HepG2 (cell line): ENCODE measurements around the gene RPTOR. TPM values are rescaled to one million over a fixed set of nuclear protein-coding genes. Genes with fewer than 3 reads are reported as not detected.

Source experiments
- ATAC-seq: fragments of 200-7000 bp; cut with Tn5 transposase; 3 replicates; pipeline ENCODE4 v1.9.1; 2020; ENCODE audit warnings: mild to moderate bottlenecking, moderate library complexity
- BruUV-seq: library from RNA; stranded (reverse); fragments of 400-500 nt; replicated peaks from 2 replicates; lab custom pipeline; 2021; lab: Mats Ljungman, UMichigan
- CTCF ChIA-PET: fragments of 300-600 bp; formaldehyde crosslinking; extraction: SDS; loops from one replicate; lab custom pipeline; 2021; ENCODE audit warnings: low total read pairs, inconsistent platforms, low intra/inter-chr PET ratio; lab: Yijun Ruan, JAX
- POLR2A ChIA-PET: fragments of 350-600 bp; sonication (Branson Sonifier 250); formaldehyde crosslinking; loops from one replicate; lab custom pipeline; 2020; ENCODE audit warnings: antibody characterized with exemption, inconsistent platforms; lab: Yijun Ruan, JAX
- DNase-seq: peaks from one replicate; pipeline ENCODE4 v3.0.0-alpha.2; 2015; ENCODE audit warnings: low spot score
- FAIRE-seq: peaks from 3 replicates; lab custom pipeline; 2011; peaks lifted over from hg19 to GRCh38; lab: Jason Lieb, UNC
- H2AFZ ChIP-seq: one replicate; pipeline ENCODE4 v1.6.1; 2011; ENCODE audit warnings: low read length, inconsistent platforms
- H3K27ac ChIP-seq: fragments of 300-600 bp; 3 replicates; pipeline ENCODE4 v1.8.0; 2011; ENCODE audit warnings: mixed run types, mild to moderate bottlenecking, mixed read lengths, low read length, inconsistent platforms; ENCODE audit not compliant: insufficient read depth; ENCODE audit errors: extremely low read length
- H3K27me3 ChIP-seq, 2 experiments: fragments of 200-600 bp in 1 of 2; 2 replicates in 1 of 2; 3 replicates in 1 of 2; pipeline versions ENCODE4 v1.6.0 to v1.8.0; 2011; ENCODE audit warnings: low read length in 2 of 2, mild to moderate bottlenecking in 2 of 2, moderate library complexity in 2 of 2, inconsistent platforms in 1 of 2; ENCODE audit not compliant: insufficient read depth in 2 of 2, control insufficient read depth in 1 of 2
- H3K36me3 ChIP-seq, 2 experiments: fragments of 200-600 bp in 1 of 2; replicated peaks in 1 of 2; 2 replicates in 1 of 2; 3 replicates in 1 of 2; pipeline versions ENCODE4 v1.5.1 to v1.8.0; 2011; ENCODE audit warnings: low read length in 2 of 2, inconsistent platforms in 1 of 2; ENCODE audit not compliant: insufficient read depth in 2 of 2, control insufficient read depth in 1 of 2
- H3K4me1 ChIP-seq: 2 replicates; pipeline ENCODE4 v1.5.1; 2012; ENCODE audit warnings: low read length, inconsistent platforms; ENCODE audit not compliant: insufficient read depth
- H3K4me2 ChIP-seq: 2 replicates; pipeline ENCODE4 v1.6.0; 2011; ENCODE audit warnings: low read depth, low read length, inconsistent platforms
- H3K4me3 ChIP-seq, 3 experiments: fragments of 200-600 bp in 1 of 3; sonication (generic), shearing (Covaris generic) in 1 of 3; replicated peaks in 1 of 3; 2 replicates each; pipeline ENCODE4 v1.5.1; 2011 to 2016; ENCODE audit warnings: low read length in 3 of 3, inconsistent platforms in 2 of 3, low read depth in 2 of 3, mild to moderate bottlenecking in 2 of 3, control low read depth in 1 of 3, mixed read lengths in 1 of 3; ENCODE audit not compliant: insufficient read depth in 1 of 3
- H3K79me2 ChIP-seq: one replicate; pipeline ENCODE4 v1.6.1; 2011; ENCODE audit warnings: low read length, inconsistent platforms; ENCODE audit not compliant: insufficient read depth
- H3K9ac ChIP-seq: 2 replicates; pipeline ENCODE4 v1.6.0; 2011; ENCODE audit warnings: mild to moderate bottlenecking, low read depth, low read length, inconsistent platforms; ENCODE audit not compliant: insufficient read depth
- H3K9me3 ChIP-seq: 2 replicates; pipeline ENCODE4 v1.5.1; 2012; ENCODE audit warnings: mild to moderate bottlenecking, low read length
- H4K20me1 ChIP-seq: 2 replicates; pipeline ENCODE4 v1.6.0; 2011; ENCODE audit warnings: inconsistent platforms, mild to moderate bottlenecking, low read length, moderate library complexity; ENCODE audit not compliant: insufficient read depth
- ATAD3A ChIP-seq: sonication (generic); formaldehyde crosslinking; IDR thresholded peaks from 2 replicates; pipeline ENCODE4 v1.4.0; 2020; ENCODE audit warnings: missing genetic modification reagents
- HIC2 ChIP-seq: sonication (generic); formaldehyde crosslinking; IDR thresholded peaks from 2 replicates; pipeline ENCODE4 v1.9.0; 2022; ENCODE audit warnings: low read depth, missing genetic modification reagents
- KLF15 ChIP-seq: sonication (generic); formaldehyde crosslinking; IDR thresholded peaks from 2 replicates; pipeline ENCODE4 v1.8.1; 2023; ENCODE audit warnings: borderline replicate concordance, mild to moderate bottlenecking, inconsistent platforms, missing genetic modification reagents, mixed read lengths
- MATR3 ChIP-seq: sonication (generic); formaldehyde crosslinking; IDR thresholded peaks from 2 replicates; pipeline ENCODE4 v1.4.0; 2020; ENCODE audit warnings: missing genetic modification reagents
- MYC ChIP-seq: sonication (generic); formaldehyde crosslinking; IDR thresholded peaks from 2 replicates; pipeline ENCODE4 v1.9.0; 2021; ENCODE audit warnings: missing genetic modification reagents, borderline replicate concordance
- POLR2A ChIP-seq, 2 experiments: IDR thresholded peaks; 2 replicates each; pipeline ENCODE4 v1.6.1; 2011; ENCODE audit warnings: low read depth in 2 of 2, low read length in 2 of 2, mild to moderate bottlenecking in 1 of 2, moderate library complexity in 1 of 2; ENCODE audit not compliant: insufficient read depth in 1 of 2
- PRDM10 ChIP-seq: sonication (generic); formaldehyde crosslinking; IDR thresholded peaks from 2 replicates; pipeline ENCODE4 v1.4.0; 2020; ENCODE audit warnings: low read depth, missing genetic modification reagents
- SOX13 ChIP-seq, 3 experiments: fragments of 450-650 bp in 1 of 3; sonication (generic) in 1 of 3; formaldehyde crosslinking in 1 of 3; IDR thresholded peaks in 2 of 3; conservative IDR thresholded peaks in 1 of 3; 2 replicates each; pipeline versions ENCODE4 v1.5.0 to v1.6.1; 2016 to 2020; ENCODE audit warnings: antibody characterized with exemption in 1 of 3, mild to moderate bottlenecking in 1 of 3, missing compliant biosample characterization in 1 of 3, missing genetic modification reagents in 1 of 3, moderate library complexity in 1 of 3
- SOX5 ChIP-seq: IDR thresholded peaks from 2 replicates; pipeline ENCODE4 v1.6.1; 2016; ENCODE audit warnings: borderline replicate concordance
- SOX6 ChIP-seq, 2 experiments: fragments of 450-650 bp in 1 of 2; sonication (generic) in 1 of 2; formaldehyde crosslinking in 1 of 2; IDR thresholded peaks; 2 replicates each; pipeline versions ENCODE4 v1.4.0 to v1.6.1; 2017 to 2020; ENCODE audit warnings: antibody characterized with exemption in 1 of 2, mild to moderate bottlenecking in 1 of 2, missing genetic modification reagents in 1 of 2
- TCF7 ChIP-seq: sonication (generic); IDR thresholded peaks from 2 replicates; pipeline ENCODE4 v1.6.1; 2016; ENCODE audit warnings: antibody characterized with exemption, low read depth
- ZNF274 ChIP-seq: sonication (generic); formaldehyde crosslinking; IDR thresholded peaks from 2 replicates; pipeline ENCODE4 v1.5.1; 2020; ENCODE audit warnings: mild to moderate bottlenecking, missing genetic modification reagents
- ZNF614 ChIP-seq: IDR thresholded peaks from 2 replicates; pipeline ENCODE4 v1.6.1; 2018; ENCODE audit warnings: missing biosample characterization, missing genetic modification reagents, inconsistent platforms, borderline replicate concordance
- WGBS: methylation state at CpG from one replicate; pipeline ENCODE4 v1.1.6; 2017; ENCODE audit warnings: low lambda C conversion rate; 5-methylcytosine and 5-hydroxymethylcytosine counted together
- in situ Hi-C: cut with HindIII; loops from 2 replicates; pipeline ENCODE4 v1.10.0; 2017; ENCODE audit warnings: low pct_unique_long_range_greater_than_20kb; ENCODE audit not compliant: extremely low pct_ligation_motif_present
- intact Hi-C: fragments of 100-400 bp; cut with micrococcal nuclease; formaldehyde crosslinking; loops from one replicate; pipeline ENCODE4 v1.10.0; 2022; ENCODE audit not compliant: unreplicated experiment
- polyA plus RNA-seq, 8 experiments: library from polyadenylated mRNA; depleted of rRNA in 3 of 8; stranded (reverse) in 7 of 8; unstranded in 1 of 8; fragments of >200 nt; fragmentation: Illumina TruSeq in 4 of 8; extraction: Trizol in 4 of 8; gene quantifications; 2 replicates each; pipeline versions ENCODE4 v1.2.1 to v1.2.3, GENCODE V29; 2011 to 2016; ENCODE audit warnings: low read depth in 4 of 8, missing spikeins in 1 of 8, mixed read lengths in 1 of 8; ENCODE audit not compliant: insufficient read depth in 1 of 8
- total RNA-seq, 5 experiments: library from RNA; depleted of rRNA; stranded (reverse); fragments of >200 nt; fragmentation: Illumina TruSeq; extraction: Trizol; gene quantifications; 2 replicates each; pipeline ENCODE4 v1.2.3, GENCODE V29; 2016; ENCODE audit warnings: low read depth in 1 of 5

Gene RPTOR
- total and polyA plus RNA-seq, 2 of the 13 experiments (the other 11 are each of a cell fraction or from before 2014, with no cell fraction given) = 6.6 to 25.3 TPM

DNA sequence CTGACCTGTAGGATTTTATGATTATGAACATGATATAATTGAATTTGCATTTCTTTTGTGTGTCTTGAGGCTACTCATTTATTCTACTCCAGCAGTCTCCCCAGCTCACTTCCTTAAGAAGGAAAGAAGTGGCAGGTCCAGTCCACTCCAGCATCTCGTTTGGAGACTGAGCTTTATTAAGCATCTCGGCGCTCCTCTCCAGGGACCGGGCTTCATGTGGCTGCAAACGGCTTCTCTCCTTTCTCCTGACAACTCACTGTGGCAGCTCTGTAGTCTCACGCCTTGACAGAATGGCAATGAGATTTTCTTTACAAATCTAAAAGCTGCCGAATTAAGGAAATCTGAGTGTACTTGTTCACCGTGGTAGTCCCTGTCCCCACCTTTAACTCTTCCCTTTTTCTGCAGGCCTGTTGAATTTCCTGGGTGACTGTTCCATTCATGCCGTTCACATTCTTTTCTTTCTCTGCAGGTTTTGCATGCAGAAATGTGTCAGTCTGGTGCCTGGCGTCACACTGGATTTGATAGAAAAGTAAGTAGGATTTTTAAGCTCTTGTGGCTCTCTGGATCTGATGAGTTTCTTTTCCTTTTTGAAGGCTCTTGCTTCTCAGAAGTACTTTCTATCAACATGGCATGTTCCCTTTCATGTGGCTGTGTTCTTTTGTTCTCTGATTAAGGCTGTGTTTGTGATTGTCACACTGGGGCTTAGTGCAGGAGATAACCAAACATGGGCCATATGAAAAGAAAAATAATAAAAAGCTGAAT lies 246.5 kb downstream of the RPTOR start:
- ChIA-PET POLR2A (interaction anchor here (1.4 kb wide), 1 partner anchor 336 kb away, joined by 4 read pairs; no protein-coding TSS in a partner anchor), CTCF (no interaction called here)
- H3K36me3 ChIP-seq = peaks cover 12 to 31% of the 10 kb centered on the region in 2 experiments; a peak in 4 of 5 replicates
- no peak overlapping the region for H3K9ac ChIP-seq
- H3K79me2 ChIP-seq = peaks cover 2% of the 10 kb centered on the region
- intact Hi-C loops = no loop called here
- H3K4me1 ChIP-seq = peaks cover 36% of the 10 kb centered on the region
- 90% methylated on average over 10 of the region's 10 CpGs for WGBS
- BruUV-seq = no TSS peak
- TF ChIP-seq MYC (CRISPR knock-in tag) (no peak), ATAD3A (CRISPR knock-in tag) (no peak), MATR3 (CRISPR knock-in tag) (no peak), ZNF614 (no peak), SOX5 (CRISPR knock-in tag) (peak; percentile 36; the same call in 1 of the 2 replicates), PRDM10 (peak; percentile 11; the same call in 1 of the 2 replicates), SOX13 (IDR thresholded peaks at IDR 0.05) (no peak), SOX13 (CRISPR knock-in tag; conservative IDR thresholded peaks at IDR 0.05 in 1 of 2, IDR thresholded peaks at IDR 0.05 in 1 of 2) (peak in 1 of 2 experiments; percentile 58; a peak in 1 of 4 replicates), TCF7 (peak; percentile 53; the same call in 1 of the 2 replicates), SOX6 (IDR thresholded peaks at IDR 0.05) (no peak), SOX6 (CRISPR knock-in tag; IDR thresholded peaks at IDR 0.05) (0 out of 2 replicates have a peak, but pooled peaks have one; percentile 1), KLF15 (CRISPR knock-in tag) (no peak), ZNF274 (CRISPR knock-in tag) (no peak), HIC2 (no peak), POLR2A (IDR thresholded peaks at IDR 0.05; ENCODE audit: insufficient read depth in 1 of 2, low read depth in 2 of 2, low read length in 2 of 2) (no peak)
- H3K4me3 ChIP-seq = no peak overlapping the region
- H3K4me2 ChIP-seq = no peak overlapping the region; the same call in none of the 2 replicates
- no peak overlapping the region for H2AFZ ChIP-seq
- no peak for FAIRE-seq
- H3K27ac ChIP-seq = peak overlapping the region; percentile 2
- no peaks in the 10 kb centered on the region for H3K9me3 ChIP-seq
- H3K27me3 ChIP-seq = no peaks in the 10 kb centered on the region
- DNase-seq = peak; percentile 23
- in situ Hi-C loops = no loop called here
- ATAC-seq = no peak
- H4K20me1 ChIP-seq = no peaks in the 10 kb centered on the region
